K562 (cell line): ENCODE data around the gene SMU1. TPM values are rescaled to one million over a fixed set of nuclear protein-coding genes. Genes with fewer than 3 reads are reported as not detected.

Experiments used
- ATAC-seq: fragments of 200-7000 bp; cut with Tn5 transposase; 3 replicates; pipeline ENCODE4 v1.9.1; 2020; ENCODE audit warnings: moderate library complexity
- BruUV-seq: library from RNA; stranded (reverse); fragments of 400-500 nt; replicated peaks from 2 replicates; lab custom pipeline; 2021; lab: Mats Ljungman, UMichigan
- CTCF ChIA-PET: fragments of 300-600 bp; formaldehyde crosslinking; extraction: SDS; loops from one replicate; lab custom pipeline; 2021; ENCODE audit warnings: low intra/inter-chr PET ratio; lab: Yijun Ruan, JAX
- POLR2A ChIA-PET: fragments of 300-600, 350-650 bp; sonication (Branson Sonifier 250); formaldehyde crosslinking; extraction: SDS; loops from one replicate; lab custom pipeline; 2021; ENCODE audit warnings: antibody characterized with exemption, inconsistent platforms; lab: Yijun Ruan, JAX
- DNase-seq, 4 experiments: peaks; one replicate each; pipeline versions ENCODE4 v3.0.0 to v3.0.0-alpha.2; 2011 to 2018; ENCODE audit warnings: low spot score in 3 of 4, mixed read lengths in 3 of 4; ENCODE audit errors: extremely low read depth in 1 of 4
- FAIRE-seq: peaks from 2 replicates; lab custom pipeline; 2011; peaks lifted over from hg19 to GRCh38; lab: Jason Lieb, UNC
- H2AFZ ChIP-seq: 2 replicates; pipeline ENCODE4 v1.6.0; 2011; ENCODE audit warnings: low read depth, low read length, control low read depth, inconsistent platforms
- H3K27ac ChIP-seq: fragments of 200-600 bp; 3 replicates; pipeline ENCODE4 v1.8.0; 2011; ENCODE audit warnings: low read depth, mild to moderate bottlenecking, control low read depth, inconsistent platforms, low read length, moderate library complexity, mixed read lengths; ENCODE audit errors: extremely low read depth
- H3K27me3 ChIP-seq, 2 experiments: fragments of 300-600 bp in 1 of 2; 2 replicates in 1 of 2; 3 replicates in 1 of 2; pipeline versions ENCODE4 v1.6.0 to v1.8.0; 2011; ENCODE audit warnings: inconsistent platforms in 2 of 2, low read length in 2 of 2, mild to moderate bottlenecking in 1 of 2, mixed read lengths in 1 of 2, moderate library complexity in 1 of 2; ENCODE audit not compliant: control insufficient read depth in 2 of 2, insufficient read depth in 2 of 2
- H3K36me3 ChIP-seq: fragments of 300-600 bp; 3 replicates; pipeline ENCODE4 v1.8.0; 2011; ENCODE audit warnings: mild to moderate bottlenecking, low read length, inconsistent platforms; ENCODE audit not compliant: control insufficient read depth, insufficient read depth
- H3K4me1 ChIP-seq, 2 experiments: fragments of 200-600 bp in 1 of 2; replicated peaks in 1 of 2; 2 replicates in 1 of 2; 3 replicates in 1 of 2; pipeline versions ENCODE4 v1.5.1 to v1.8.0; 2011; ENCODE audit warnings: inconsistent platforms in 2 of 2, low read length in 2 of 2, mild to moderate bottlenecking in 1 of 2, mixed read lengths in 1 of 2, moderate library complexity in 1 of 2; ENCODE audit not compliant: control insufficient read depth in 2 of 2, insufficient read depth in 2 of 2
- H3K4me2 ChIP-seq: 2 replicates; pipeline ENCODE4 v1.6.1; 2011; ENCODE audit warnings: low read length, control low read depth, inconsistent platforms, mixed read lengths; ENCODE audit not compliant: insufficient read depth
- H3K4me3 ChIP-seq: fragments of 200-600 bp; sonication (generic), shearing (Covaris generic); 2 replicates; pipeline ENCODE4 v1.5.1; 2016; ENCODE audit warnings: control low read depth, inconsistent platforms
- H3K79me2 ChIP-seq: fragments of 200-600 bp; 3 replicates; pipeline ENCODE4 v1.8.0; 2011; ENCODE audit warnings: low read length, inconsistent platforms; ENCODE audit not compliant: control insufficient read depth, insufficient read depth
- H3K9ac ChIP-seq, 2 experiments: 2 replicates each; pipeline versions ENCODE4 v1.6.0 to v1.6.1; 2011; ENCODE audit warnings: low read depth in 2 of 2, low read length in 2 of 2, control low read depth in 1 of 2, inconsistent platforms in 1 of 2, mild to moderate bottlenecking in 1 of 2, mixed read lengths in 1 of 2; ENCODE audit not compliant: insufficient read depth in 1 of 2
- H3K9me1 ChIP-seq: one replicate; pipeline ENCODE4 v1.6.0; 2011; ENCODE audit warnings: inconsistent platforms, mild to moderate bottlenecking, low read length, moderate library complexity; ENCODE audit not compliant: control insufficient read depth, insufficient read depth
- H3K9me3 ChIP-seq: replicated peaks from 2 replicates; pipeline ENCODE4 v1.5.1; 2011; ENCODE audit warnings: low read depth, low read length, inconsistent platforms; ENCODE audit not compliant: control insufficient read depth, insufficient read depth
- H4K20me1 ChIP-seq: replicated peaks from 2 replicates; pipeline ENCODE4 v1.6.1; 2011; ENCODE audit warnings: low read length, inconsistent platforms, mixed read lengths; ENCODE audit not compliant: control insufficient read depth, insufficient read depth
- ARID1B ChIP-seq: fragments of 450-650 bp; IDR thresholded peaks from 2 replicates; pipeline ENCODE4 v1.6.1; 2016; ENCODE audit warnings: antibody characterized with exemption, mild to moderate bottlenecking, inconsistent platforms
- ELF4 ChIP-seq: fragments of 450-650 bp; formaldehyde crosslinking; IDR thresholded peaks from 2 replicates; pipeline ENCODE4 v1.4.0; 2022; ENCODE audit warnings: missing genetic modification characterization
- RBM17 ChIP-seq: fragments of 200-400 bp; formaldehyde crosslinking; IDR thresholded peaks from 2 replicates; pipeline ENCODE4 v1.6.1; 2017; ENCODE audit warnings: low read depth, mild to moderate bottlenecking, low read length, borderline replicate concordance
- SMC3 ChIP-seq: conservative IDR thresholded peaks from 2 replicates; pipeline ENCODE4 v1.6.1; 2011; ENCODE audit warnings: low read depth, low read length, improper control_type of control experiment; ENCODE audit not compliant: insufficient read depth
- TAF1 ChIP-seq: IDR thresholded peaks from 2 replicates; pipeline ENCODE4 v1.6.1; 2011; ENCODE audit warnings: mild to moderate bottlenecking, low read length, moderate library complexity; ENCODE audit not compliant: insufficient read depth, control insufficient read depth, severe bottlenecking; ENCODE audit errors: extremely low read depth
- TAF15 ChIP-seq: fragments of 200-400 bp; formaldehyde crosslinking; IDR thresholded peaks from 2 replicates; pipeline ENCODE4 v1.6.1; 2017; ENCODE audit warnings: mild to moderate bottlenecking, low read depth, low read length, moderate library complexity
- WGBS: fragments of 100-300 bp; shearing (Covaris generic); methylation state at CpG from one replicate; pipeline ENCODE4 v1.1.6; 2016; ENCODE audit warnings: low coverage, mixed read lengths; ENCODE audit not compliant: insufficient coverage; ENCODE audit errors: missing lambda C conversion rate; 5-methylcytosine and 5-hydroxymethylcytosine counted together
- in situ Hi-C: fragments of 300-500 bp; cut with MboI; formaldehyde crosslinking; loops from 4 replicates; pipeline ENCODE4 v1.15.0; 2018; ENCODE audit warnings: inconsistent platforms, mixed read lengths
- intact Hi-C: fragments of 100-400 bp; cut with micrococcal nuclease; formaldehyde crosslinking; loops from 2 replicates; pipeline ENCODE4 v1.14.2; 2022
- polyA plus RNA-seq, 8 experiments: library from polyadenylated mRNA; depleted of rRNA in 4 of 8; stranded (reverse) in 5 of 8; unstranded in 3 of 8; fragments of >200 nt; fragmentation: Nextera tagmentation in 2 of 8; fragmentation: Illumina TruSeq in 1 of 8; extraction: Ambion mirVana in 2 of 8; extraction: Trizol in 1 of 8; gene quantifications; 2 replicates each; pipeline versions ENCODE4 v1.2.1 to v1.2.3, GENCODE V29; 2011 to 2014; ENCODE audit warnings: inconsistent platforms in 1 of 8, missing spikeins in 1 of 8
- total RNA-seq, 7 experiments: library from RNA; depleted of rRNA in 6 of 7; stranded (reverse); fragments of >200 nt in 6 of 7; fragmentation: Illumina TruSeq in 2 of 7; extraction: Trizol in 2 of 7; gene quantifications; 2 replicates each; pipeline versions ENCODE4 v1.2.1 to v1.2.3, GENCODE V29; 2011 to 2021; ENCODE audit warnings: low replicate concordance in 1 of 7
- TF ChIP-seq, protein P1 (sequence below): fragments of 250-450 bp; sonication (Bioruptor Pico); IDR thresholded peaks from 2 replicates; pipeline ENCODE4 v1.4.0; 2020; ENCODE audit warnings: borderline replicate concordance
- TF ChIP-seq, protein P2 (sequence below): fragments of 450-650 bp; IDR thresholded peaks from 2 replicates; pipeline ENCODE4 v1.6.1; 2016; ENCODE audit warnings: borderline replicate concordance

Gene SMU1
- total and polyA plus RNA-seq, 9 of the 15 experiments (the other 6 are each of a cell fraction or from before 2014, with no cell fraction given) = 13.2 to 33.4 (median 20.7) TPM

DNA sequence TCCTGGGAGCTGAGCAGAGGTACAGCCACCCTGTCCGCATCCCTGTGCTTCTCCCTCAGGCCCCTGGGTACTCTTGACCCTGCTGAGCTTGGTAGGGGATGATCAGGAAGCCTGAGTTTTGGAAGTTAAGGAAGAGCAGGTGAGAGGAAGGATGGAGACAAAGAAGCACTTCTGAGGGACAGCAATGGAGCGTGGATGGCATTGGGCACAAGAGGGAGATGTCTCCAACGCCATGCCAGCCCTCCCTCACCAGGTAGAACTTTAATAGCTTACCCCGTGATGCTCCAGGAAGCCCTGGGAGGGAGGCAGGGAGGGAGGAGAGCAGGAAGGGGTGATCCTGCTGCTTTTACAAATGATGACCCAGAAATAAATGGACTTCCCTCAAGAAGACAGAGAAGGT, 29.9 kb upstream of the SMU1 start:
- CTCF ChIA-PET = no interaction called here
- no peak overlapping the region for H3K4me2 ChIP-seq
- H4K20me1 ChIP-seq = no peaks in the 10 kb centered on the region; the same call in 1 of the 2 replicates
- no peak overlapping the region for H3K4me3 ChIP-seq
- no peak for FAIRE-seq
- no peaks in the 10 kb centered on the region for H3K79me2 ChIP-seq
- in situ Hi-C loops (loop anchor here (10.0 kb wide), 1 partner anchor 128 kb away; no protein-coding TSS in a partner anchor), intact Hi-C loops (no loop called here)
- H3K9ac ChIP-seq = no peak overlapping the region
- no peak overlapping the region for H2AFZ ChIP-seq
- no peak overlapping the region for H3K27ac ChIP-seq
- H3K36me3 ChIP-seq = 0 out of 3 replicates have a peak, but pooled peaks cover 3% of the 10 kb centered on the region
- POLR2A ChIA-PET = no interaction called here
- no peak for DNase-seq
- no peak for ATAC-seq
- WGBS = 38% methylated on average over 4 of the region's 4 CpGs
- no peaks in the 10 kb centered on the region for H3K9me3 ChIP-seq
- no peaks in the 10 kb centered on the region for H3K27me3 ChIP-seq
- H3K9me1 ChIP-seq = no peaks in the 10 kb centered on the region
- TF ChIP-seq TAF1 (no peak), RBM17 (no peak), SMC3 (no peak), ELF4 (CRISPR knock-in tag) (no peak), ARID1B (no peak), TAF15 (no peak)
- TF ChIP-seq, protein P1, sequence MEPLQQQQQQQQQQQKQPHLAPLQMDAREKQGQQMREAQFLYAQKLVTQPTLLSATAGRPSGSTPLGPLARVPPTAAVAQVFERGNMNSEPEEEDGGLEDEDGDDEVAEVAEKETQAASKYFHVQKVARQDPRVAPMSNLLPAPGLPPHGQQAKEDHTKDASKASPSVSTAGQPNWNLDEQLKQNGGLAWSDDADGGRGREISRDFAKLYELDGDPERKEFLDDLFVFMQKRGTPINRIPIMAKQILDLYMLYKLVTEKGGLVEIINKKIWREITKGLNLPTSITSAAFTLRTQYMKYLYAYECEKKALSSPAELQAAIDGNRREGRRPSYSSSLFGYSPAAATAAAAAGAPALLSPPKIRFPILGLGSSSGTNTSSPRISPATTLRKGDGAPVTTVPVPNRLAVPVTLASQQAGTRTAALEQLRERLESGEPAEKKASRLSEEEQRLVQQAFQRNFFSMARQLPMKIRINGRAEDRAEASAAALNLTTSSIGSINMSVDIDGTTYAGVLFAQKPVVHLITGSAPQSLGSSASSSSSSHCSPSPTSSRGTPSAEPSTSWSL (CRISPR knock-in tag) = no peak
- TF ChIP-seq, protein P2, sequence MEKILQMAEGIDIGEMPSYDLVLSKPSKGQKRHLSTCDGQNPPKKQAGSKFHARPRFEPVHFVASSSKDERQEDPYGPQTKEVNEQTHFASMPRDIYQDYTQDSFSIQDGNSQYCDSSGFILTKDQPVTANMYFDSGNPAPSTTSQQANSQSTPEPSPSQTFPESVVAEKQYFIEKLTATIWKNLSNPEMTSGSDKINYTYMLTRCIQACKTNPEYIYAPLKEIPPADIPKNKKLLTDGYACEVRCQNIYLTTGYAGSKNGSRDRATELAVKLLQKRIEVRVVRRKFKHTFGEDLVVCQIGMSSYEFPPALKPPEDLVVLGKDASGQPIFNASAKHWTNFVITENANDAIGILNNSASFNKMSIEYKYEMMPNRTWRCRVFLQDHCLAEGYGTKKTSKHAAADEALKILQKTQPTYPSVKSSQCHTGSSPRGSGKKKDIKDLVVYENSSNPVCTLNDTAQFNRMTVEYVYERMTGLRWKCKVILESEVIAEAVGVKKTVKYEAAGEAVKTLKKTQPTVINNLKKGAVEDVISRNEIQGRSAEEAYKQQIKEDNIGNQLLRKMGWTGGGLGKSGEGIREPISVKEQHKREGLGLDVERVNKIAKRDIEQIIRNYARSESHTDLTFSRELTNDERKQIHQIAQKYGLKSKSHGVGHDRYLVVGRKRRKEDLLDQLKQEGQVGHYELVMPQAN = no peak
- H3K4me1 ChIP-seq = peaks cover 3 to 6% of the 10 kb centered on the region in 2 experiments; a peak in 2 of 5 replicates
- BruUV-seq = no TSS peak
